T-helper 1 cell treated with Interleukin-12 subunit alpha and Interleukin-12 subunit beta and Interleukin-4 antibody, amounts not matched to agents 30 ng/mL and 1 ng/mL, for 36 hours (primary cell): ENCODE results near the gene TM9SF4. TPM values are rescaled to one million over a fixed set of nuclear protein-coding genes. Genes with fewer than 3 reads are reported as not detected.
"Not testable (repeated sequence)": the region's sequence is repeated elsewhere in the genome, so short reads cannot be mapped to it uniquely, and the experiment has no call there.

Experiments
- intact Hi-C: fragments of 100-400 bp; cut with micrococcal nuclease; formaldehyde crosslinking; loops from one replicate; pipeline ENCODE4 v1.15.1; 2024
- total RNA-seq: library from RNA; stranded (reverse); gene quantifications from 2 replicates; pipeline ENCODE4 v1.2.3, GENCODE V29; 2022

TM9SF4 gene
- total RNA-seq, 1 donor from 2014 or later: 44.4 TPM

- intact Hi-C loops: no loop called here
These were observed 80.4 kb downstream of the TM9SF4 start for GRCh38 chr20:32189691-32190615.

DNA sequence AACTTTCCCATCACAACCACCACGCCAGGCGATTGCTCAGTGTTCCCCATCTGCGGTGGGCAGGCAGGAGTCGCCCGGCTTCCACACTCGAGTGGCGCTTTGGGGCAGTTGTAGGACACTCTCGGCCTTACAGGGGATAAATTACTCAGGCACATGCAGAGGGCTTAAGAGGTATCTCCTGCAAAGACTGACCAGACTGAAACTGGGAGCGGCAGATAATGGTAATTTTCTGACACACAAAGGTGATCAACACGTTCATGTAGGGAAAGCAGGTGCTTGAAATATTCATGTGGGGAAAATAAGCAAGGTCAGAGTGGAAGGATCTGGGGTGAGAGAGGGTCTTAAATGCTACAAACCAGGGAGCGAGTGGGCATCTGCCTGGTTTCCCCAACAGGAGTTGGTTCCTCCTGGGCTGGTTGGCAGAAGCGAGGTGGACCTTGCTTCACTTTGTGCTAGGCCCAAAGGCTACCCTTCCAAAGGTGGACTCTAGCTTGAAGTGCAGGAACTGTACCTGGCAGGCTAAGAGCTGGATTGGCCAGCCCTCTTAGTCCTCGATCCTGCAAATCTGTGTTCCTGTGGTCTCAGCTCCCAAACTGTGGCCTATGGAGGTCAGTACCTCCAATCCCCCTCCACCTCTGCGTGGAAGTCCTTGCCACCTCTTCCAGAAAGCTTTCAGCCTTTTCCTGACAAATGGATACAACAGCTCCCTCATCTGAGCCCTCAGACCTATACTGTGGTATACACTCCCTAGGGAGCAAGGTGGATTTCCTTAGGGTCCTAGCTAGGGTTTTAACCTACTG lies 81.3 kb downstream of the TM9SF4 start:
- intact Hi-C loops: no loop called here

DNA sequence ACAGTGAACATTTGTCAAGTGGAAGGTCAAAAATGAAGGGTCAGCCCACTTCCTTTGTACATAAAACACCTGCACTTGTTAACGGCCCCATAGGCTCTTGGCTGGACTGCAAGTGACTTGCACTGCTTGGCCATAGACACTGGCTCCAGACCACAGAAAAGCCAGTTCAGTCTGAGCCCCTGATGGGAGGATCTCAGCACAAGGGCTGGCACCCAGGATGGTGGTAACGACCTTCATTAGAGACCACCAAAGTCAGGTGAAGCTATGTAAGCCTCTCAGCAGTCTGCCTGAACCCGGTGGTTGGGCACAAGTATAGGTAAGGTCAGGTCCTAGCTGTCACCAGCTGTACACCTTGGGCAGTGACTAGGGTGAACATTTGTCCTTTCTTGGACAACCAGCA lies 81.9 kb downstream of the TM9SF4 start:
- intact Hi-C loops: no loop called here

DNA sequence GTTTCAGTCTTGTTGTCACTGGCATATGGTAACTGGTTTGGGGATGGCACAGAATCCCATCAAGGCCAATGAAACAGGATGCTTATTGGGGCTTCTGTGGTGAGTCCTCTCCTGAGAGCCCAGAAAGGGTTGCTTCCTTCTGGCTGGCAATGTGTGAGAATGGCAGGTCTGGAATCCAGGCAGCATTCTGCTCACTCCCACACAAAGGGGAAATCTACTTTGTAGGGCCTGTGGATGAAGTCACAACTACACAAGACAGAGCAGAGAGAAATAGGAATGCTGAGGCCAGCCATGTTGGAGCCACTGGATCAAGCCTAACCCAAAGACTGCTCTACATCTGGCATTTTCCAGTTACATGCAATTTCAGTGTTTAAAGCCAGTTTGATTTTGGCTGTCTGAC lies 82.4 kb downstream of the TM9SF4 start:
- intact Hi-C loops: no loop called here

DNA sequence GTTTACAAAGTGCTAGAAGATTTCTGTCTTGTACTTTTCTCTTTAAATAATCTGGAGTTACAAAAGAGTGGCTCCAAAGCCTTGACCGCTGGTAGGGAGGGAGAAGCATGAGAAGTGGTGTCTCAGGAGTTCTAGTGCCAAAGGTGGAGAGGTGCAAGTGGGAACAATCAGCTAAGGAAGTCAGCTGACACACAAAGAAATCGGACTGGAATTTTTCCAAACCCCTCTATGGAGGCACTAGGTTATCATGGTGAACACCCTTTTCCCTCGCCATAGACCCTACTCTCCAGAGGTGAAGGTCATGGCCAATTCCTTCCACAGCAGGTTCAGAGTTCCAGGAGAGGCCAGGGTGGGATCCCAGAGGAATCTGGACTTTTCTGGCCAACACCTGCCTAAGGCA lies 83.2 kb downstream of the TM9SF4 start:
- intact Hi-C loops: no loop called here

- intact Hi-C loops: not testable (repeated sequence)
These were observed 83.8 kb downstream of the TM9SF4 start for GRCh38 chr20:32193336-32193735.

- intact Hi-C loops: no loop called here
These were observed 84.5 kb downstream of the TM9SF4 start for GRCh38 chr20:32193996-32194395.

DNA sequence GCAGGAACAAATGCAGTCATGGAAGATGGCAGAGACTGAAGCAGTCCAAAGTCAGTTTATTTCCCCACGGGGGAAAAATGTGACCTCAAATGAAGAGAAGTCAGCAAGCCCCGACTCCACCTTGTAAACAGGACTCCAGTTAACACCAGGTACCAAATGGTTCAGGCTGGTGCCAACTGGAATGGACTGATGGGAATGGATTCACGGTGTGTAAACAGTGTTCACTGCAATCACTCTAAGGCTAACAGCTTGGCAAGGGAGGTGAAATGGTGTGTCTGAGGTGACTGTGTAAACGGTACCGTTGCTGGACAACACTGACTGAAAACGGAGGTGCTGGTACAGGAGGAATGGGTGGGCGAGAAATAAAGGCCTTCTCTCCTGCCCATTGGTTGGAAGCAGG lies 86.1 kb downstream of the TM9SF4 start:
- intact Hi-C loops: no loop called here

GRCh38 chr20:32196613-32197012 lies 87.1 kb downstream of the TM9SF4 start:
- intact Hi-C loops: not testable (repeated sequence)

DNA sequence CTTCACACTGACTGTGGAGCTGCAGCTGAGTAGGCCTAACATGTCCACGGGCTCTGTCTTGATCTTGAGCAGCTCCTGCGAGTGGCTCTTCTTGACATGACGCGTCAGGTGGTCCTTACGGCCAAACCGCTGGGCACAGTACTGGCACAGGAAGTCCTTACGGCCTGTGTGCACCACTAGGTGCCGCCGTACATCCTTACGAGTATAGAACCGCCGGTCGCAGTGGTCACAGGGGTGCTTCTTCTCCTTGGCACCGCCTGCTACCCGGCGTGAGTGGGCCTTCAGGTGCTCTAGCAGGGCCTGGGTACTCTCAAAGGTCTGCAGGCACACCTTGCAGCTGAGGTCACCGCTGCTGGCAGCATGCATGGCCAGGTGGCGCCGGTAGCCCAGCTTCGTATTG lies 87.6 kb downstream of the TM9SF4 start:
- intact Hi-C loops: not testable (repeated sequence)

DNA sequence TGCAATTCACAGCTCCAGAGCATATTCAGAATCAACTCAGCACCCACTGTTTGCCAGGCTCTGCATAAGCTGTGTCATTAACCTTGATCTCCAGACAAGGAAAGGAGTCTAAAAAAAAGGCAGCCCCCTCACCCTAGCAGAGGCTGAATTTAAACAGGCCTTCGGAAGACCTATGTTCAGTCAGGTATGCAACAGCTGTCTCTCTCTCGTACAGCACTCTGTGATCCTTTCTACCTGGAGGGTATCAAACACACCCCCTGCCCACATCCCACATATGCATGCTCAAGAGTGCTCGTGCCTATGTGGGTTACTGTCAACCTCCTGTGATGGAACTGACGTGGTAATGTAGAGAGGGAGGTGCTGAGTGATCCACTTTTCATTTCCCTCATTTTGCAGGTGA lies 89.5 kb downstream of the TM9SF4 start:
- intact Hi-C loops: no loop called here

- intact Hi-C loops: loop anchor here (10.0 kb wide), 1 partner anchor 543 kb away; the partner anchor contains the start of gene COMMD7
These were observed 91.9 kb downstream of the TM9SF4 start for GRCh38 chr20:32201296-32201976.

DNA sequence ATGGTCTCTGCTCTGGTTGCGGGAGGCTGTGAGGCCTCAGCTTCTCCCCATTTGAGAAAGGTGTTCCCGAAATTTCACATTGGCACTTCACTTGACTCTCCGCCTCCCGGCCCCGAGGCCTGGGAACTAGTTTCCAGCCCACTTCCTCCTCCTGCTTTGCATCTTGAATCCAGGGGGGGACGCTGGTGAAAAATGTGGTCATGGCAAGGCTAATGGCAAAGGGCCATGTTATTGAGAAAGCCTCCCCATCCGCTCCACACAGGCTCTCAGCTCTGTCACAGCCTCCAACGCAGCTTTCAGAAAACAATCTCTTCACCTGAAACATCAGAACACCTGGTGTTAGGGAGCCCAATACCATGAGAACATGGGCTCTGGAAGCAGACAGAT lies 92.5 kb downstream of the TM9SF4 start:
- intact Hi-C loops: loop anchor here (10.0 kb wide), 1 partner anchor 543 kb away; the partner anchor contains the start of gene COMMD7

DNA sequence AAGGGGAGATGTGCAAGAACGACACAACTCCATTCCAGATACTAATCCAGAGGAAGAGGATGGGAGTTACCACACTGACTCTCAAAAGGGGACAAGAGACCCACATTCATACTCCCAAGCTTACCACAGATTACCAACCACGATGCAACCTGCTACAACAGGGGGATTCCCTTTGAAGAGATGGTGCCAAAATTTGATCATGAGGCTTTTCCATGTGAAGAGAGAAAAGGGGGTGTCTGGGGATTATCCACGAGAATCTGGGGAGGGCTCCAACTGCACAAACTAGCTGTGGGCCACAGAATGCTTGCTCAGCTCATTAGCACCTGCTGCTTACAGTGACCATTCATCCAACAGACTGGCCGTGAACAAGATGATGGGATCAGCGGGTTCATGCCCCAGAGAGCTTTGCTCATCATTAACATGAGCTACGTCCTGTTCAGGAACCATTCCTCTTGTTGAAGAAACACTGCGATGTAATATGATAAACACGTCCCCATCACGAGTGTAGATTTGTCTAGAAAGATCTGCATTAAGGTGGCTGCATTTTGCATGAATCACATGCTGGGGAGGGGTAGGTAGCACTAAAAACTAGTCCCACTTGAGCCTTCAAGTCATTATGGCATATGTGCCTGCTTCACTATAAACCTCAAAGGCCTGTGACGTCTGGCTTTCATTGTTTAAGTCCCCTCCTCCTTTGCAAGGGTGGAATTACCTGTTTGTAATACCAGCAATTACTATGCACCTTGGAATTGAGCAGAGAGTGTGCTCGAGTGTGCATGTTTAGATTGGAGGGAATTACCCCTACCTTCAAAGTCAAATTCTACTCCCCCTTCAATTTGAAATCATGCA lies 94.1 kb downstream of the TM9SF4 start:
- intact Hi-C loops: loop anchor here (10.0 kb wide), 1 partner anchor 541 kb away; the partner anchor contains the start of gene COMMD7

- intact Hi-C loops: loop anchor here (5.0 to 10.0 kb wide), 2 partner anchors 252 to 540 kb away; partner anchors contain the start of genes COMMD7 and PDRG1
These were observed 94.9 kb downstream of the TM9SF4 start for GRCh38 chr20:32204205-32205109.

DNA sequence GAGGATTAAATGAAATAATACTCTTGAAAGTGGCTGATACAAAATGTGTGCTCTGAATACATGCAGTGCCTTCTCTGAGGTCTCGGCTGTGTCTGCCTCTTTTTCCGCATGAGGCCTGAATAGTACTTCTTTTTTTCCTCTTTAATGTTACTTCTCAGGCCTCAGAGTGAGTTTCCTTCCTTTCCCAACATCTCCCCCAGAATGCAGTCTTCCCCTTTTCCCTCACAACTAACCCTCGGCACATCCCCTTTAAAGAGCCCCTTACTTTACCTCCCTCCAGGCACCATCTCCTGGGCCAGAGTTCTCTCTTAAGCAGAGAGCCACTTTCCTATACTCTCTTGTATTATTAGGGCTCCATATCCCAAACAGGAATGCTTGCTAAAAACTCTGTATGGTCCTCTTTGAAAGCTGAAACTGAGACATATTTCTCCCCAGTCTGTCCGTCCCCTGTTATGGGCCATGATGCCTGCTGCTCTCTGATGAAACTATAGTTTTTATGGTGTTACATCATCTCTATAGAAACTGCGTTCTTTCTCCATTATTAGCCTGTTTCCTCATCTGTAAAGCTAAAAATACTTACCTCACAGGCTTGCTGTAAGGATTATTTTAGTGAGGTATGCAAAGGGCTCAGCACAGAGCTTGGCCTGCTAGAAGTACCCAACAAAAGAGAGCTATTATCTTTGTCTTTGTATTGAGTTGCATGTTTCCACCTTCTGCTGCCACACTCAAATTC lies 95.8 kb downstream of the TM9SF4 start:
- intact Hi-C loops: loop anchor here (5.0 to 10.0 kb wide), 2 partner anchors 253 to 540 kb away; partner anchors contain the start of genes COMMD7 and PDRG1

GRCh38 chr20:32205843-32206759 lies 96.6 kb downstream of the TM9SF4 start:
- intact Hi-C loops: loop anchor here (2.0 to 10.0 kb wide), 3 partner anchors 254 to 539 kb away; partner anchors contain the start of genes COMMD7 and PDRG1
